ENCODE results near the gene ADGRA3.

GRCh38 chr4:22501715-22502095, 14.2 kb downstream of the ADGRA3 start:
- TF ChIP-seq CTCF (IDR thresholded peaks at IDR 0.05), result no peak
- no peak for TF ChIP-seq POLR2AphosphoS5 (IDR thresholded peaks at IDR 0.05; ENCODE audit: low read depth, low read length)
- TF ChIP-seq, protein P1, sequence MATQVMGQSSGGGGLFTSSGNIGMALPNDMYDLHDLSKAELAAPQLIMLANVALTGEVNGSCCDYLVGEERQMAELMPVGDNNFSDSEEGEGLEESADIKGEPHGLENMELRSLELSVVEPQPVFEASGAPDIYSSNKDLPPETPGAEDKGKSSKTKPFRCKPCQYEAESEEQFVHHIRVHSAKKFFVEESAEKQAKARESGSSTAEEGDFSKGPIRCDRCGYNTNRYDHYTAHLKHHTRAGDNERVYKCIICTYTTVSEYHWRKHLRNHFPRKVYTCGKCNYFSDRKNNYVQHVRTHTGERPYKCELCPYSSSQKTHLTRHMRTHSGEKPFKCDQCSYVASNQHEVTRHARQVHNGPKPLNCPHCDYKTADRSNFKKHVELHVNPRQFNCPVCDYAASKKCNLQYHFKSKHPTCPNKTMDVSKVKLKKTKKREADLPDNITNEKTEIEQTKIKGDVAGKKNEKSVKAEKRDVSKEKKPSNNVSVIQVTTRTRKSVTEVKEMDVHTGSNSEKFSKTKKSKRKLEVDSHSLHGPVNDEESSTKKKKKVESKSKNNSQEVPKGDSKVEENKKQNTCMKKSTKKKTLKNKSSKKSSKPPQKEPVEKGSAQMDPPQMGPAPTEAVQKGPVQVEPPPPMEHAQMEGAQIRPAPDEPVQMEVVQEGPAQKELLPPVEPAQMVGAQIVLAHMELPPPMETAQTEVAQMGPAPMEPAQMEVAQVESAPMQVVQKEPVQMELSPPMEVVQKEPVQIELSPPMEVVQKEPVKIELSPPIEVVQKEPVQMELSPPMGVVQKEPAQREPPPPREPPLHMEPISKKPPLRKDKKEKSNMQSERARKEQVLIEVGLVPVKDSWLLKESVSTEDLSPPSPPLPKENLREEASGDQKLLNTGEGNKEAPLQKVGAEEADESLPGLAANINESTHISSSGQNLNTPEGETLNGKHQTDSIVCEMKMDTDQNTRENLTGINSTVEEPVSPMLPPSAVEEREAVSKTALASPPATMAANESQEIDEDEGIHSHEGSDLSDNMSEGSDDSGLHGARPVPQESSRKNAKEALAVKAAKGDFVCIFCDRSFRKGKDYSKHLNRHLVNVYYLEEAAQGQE (IDR thresholded peaks at IDR 0.05; ENCODE audit: insufficient read depth in 1 of 2, low read depth in 2 of 2, low read length in 1 of 2), result no peak
- no peak for TF ChIP-seq SIN3A (IDR thresholded peaks at IDR 0.05; ENCODE audit: borderline replicate concordance, insufficient read depth, low read depth, low read length)
